Lung (tissue), 12 donors: ENCODE results near the gene SUPT3H. TPM values are rescaled to one million over a fixed set of nuclear protein-coding genes. Genes with fewer than 3 reads are reported as not detected.
A peak's percentile ranks its signal among the peaks of the same experiment; 100 is the strongest.

Experiments
- ATAC-seq: fragments of 200-7000 bp; cut with Tn5 transposase; one replicate; pipeline ENCODE4 v1.9.1; 2020; ENCODE audit warnings: moderate number of reproducible peaks; ENCODE audit not compliant: insufficient read depth, low FRiP score
- DNase-seq, 3 donors: peaks; one replicate each; pipeline ENCODE4 v3.0.0-alpha.2; 2013 to 2017
- H3K27ac ChIP-seq, 2 donors: one replicate each; pipeline ENCODE4 v1.5.1; 2013; ENCODE audit warnings: mild to moderate bottlenecking in 2 of 2, moderate library complexity in 2 of 2, control low read depth in 1 of 2, inconsistent platforms in 1 of 2, low read depth in 1 of 2, low read length in 1 of 2
- H3K27me3 ChIP-seq, 3 donors: one replicate each; pipeline ENCODE4 v1.5.1; 2013; ENCODE audit warnings: low read length in 2 of 3; ENCODE audit not compliant: control insufficient read depth in 3 of 3, insufficient read depth in 3 of 3
- H3K36me3 ChIP-seq, 4 donors: one replicate each; pipeline ENCODE4 v1.5.1; 2013; ENCODE audit warnings: low read length in 4 of 4, mild to moderate bottlenecking in 1 of 4, moderate library complexity in 1 of 4; ENCODE audit not compliant: control insufficient read depth in 4 of 4, insufficient read depth in 4 of 4
- H3K4me1 ChIP-seq, 5 donors: one replicate each; pipeline ENCODE4 v1.5.1; 2013; ENCODE audit warnings: low read length in 5 of 5, mild to moderate bottlenecking in 2 of 5, moderate library complexity in 1 of 5; ENCODE audit not compliant: control insufficient read depth in 5 of 5, insufficient read depth in 5 of 5
- H3K4me3 ChIP-seq: one replicate; pipeline ENCODE4 v1.5.1; 2013; ENCODE audit warnings: mild to moderate bottlenecking, control low read depth, moderate library complexity
- H3K9ac ChIP-seq, 2 donors: one replicate each; pipeline ENCODE4 v1.5.1; 2013; ENCODE audit warnings: low read length in 2 of 2, control low read depth in 1 of 2; ENCODE audit not compliant: insufficient read depth in 1 of 2
- H3K9me3 ChIP-seq, 4 donors: one replicate each; pipeline ENCODE4 v1.5.1; 2013; ENCODE audit warnings: low read length in 3 of 4, mild to moderate bottlenecking in 1 of 4, moderate library complexity in 1 of 4; ENCODE audit not compliant: control insufficient read depth in 4 of 4, insufficient read depth in 3 of 4
- CTCF ChIP-seq: IDR thresholded peaks from 2 replicates; pipeline ENCODE4 v1.5.1; 2012; ENCODE audit warnings: mild to moderate bottlenecking; ENCODE audit errors: control extremely low read depth, extremely low read depth
- WGBS, 2 donors: extraction: QIAGEN DNeasy Blood & Tissue Kit; methylation state at CpG; one replicate each; pipeline ENCODE4 v1.1.7; 2013; 5-methylcytosine and 5-hydroxymethylcytosine counted together
- polyA plus RNA-seq, 2 donors: library from polyadenylated mRNA; stranded (reverse); fragments of 200-250 nt; gene quantifications; one replicate each; pipeline ENCODE4 v1.2.1, GENCODE V29; 2013
- total RNA-seq, 2 donors: library from RNA; depleted of rRNA in 1 of 2; stranded (reverse); fragments of >200 nt in 1 of 2; gene quantifications; one replicate each; pipeline ENCODE4 v1.2.1, GENCODE V29; 2014 to 2021
- donor health status: control.
- donor health status: control.
- donor health status: Bipolar disorder and iron deficiency.
- donor health status: healthy.
- donor health status: DM: yes; HTN: yes; CAD: no.

Gene SUPT3H
- total and polyA plus RNA-seq, 4 donors: 5.2 to 17.4 (median 8.2) TPM

DNA sequence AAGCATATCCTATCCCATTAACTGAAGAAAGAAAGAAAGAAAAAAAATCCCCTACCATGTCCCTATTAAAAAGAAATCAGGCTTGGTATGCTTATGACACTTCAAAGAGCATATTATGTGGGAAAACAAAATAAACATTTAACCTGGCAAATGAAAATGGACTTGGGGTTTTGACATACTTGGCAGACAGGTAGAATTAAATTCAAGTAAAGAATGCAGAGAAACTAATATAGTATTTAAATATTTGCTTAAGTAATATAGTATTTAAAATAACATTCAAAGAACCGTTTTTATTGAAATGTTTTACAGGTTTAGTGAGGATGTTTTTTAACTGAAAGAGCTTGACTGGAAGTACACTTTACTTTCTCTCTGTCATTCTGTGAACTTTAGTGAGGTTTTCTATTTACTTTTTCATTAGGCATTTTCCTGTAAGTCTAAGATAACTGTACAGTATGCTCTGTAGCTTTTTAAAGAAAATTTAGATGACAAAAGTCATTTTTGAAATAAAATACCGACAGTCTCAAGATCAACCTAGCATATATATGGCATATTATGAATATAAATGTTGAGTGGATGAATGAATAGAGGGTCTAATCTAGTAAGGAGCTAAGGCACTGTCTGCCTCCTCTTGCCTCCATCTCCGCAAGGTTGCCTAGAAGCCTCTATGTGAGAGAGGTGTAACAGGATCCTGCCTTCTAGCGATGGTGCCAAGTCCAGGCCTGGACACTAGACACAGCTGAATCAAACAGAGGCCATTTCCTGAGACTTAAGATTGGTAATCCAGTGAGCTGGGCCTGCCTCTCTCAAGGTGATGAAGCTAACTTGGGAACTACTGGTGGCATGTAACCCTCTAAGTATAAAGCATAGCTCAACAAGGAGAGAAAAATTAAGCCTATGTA, 394.0 kb downstream of the SUPT3H start:
- Histone ChIP-seq H3K36me3 (no peaks in the 10 kb centered on the region), H3K9me3 (no peaks in the 10 kb centered on the region), H3K27me3 (no peaks in the 10 kb centered on the region), H3K4me1 (no peaks in the 10 kb centered on the region), H3K4me3 (no peak overlapping the region), H3K9ac (no peak overlapping the region), H3K27ac (no peak overlapping the region)
- no peak for ATAC-seq
- TF ChIP-seq CTCF: no peak
- WGBS, 2 donors: 74 to 90% methylated on average over 4 of the region's 4 CpGs
- peak in 1 of 3 donors; percentile 30 for DNase-seq

GRCh38 chr6:44980841-44981240, 396.9 kb downstream of the SUPT3H start:
- peaks cover 0 to 2% (median 0%) of the 10 kb centered on the region in 5 donors for H3K4me1 ChIP-seq
- no peak overlapping the region for H3K4me3 ChIP-seq
- H3K36me3 ChIP-seq: no peaks in the 10 kb centered on the region
- no peaks in the 10 kb centered on the region for H3K9me3 ChIP-seq
- no peak for ATAC-seq
- TF ChIP-seq CTCF: no peak
- no peak overlapping the region for H3K27ac ChIP-seq
- no peak for DNase-seq
- WGBS, 2 donors: 94 to 95% methylated on average over 4 of the region's 4 CpGs
- no peak overlapping the region for H3K9ac ChIP-seq
- H3K27me3 ChIP-seq: no peaks in the 10 kb centered on the region

DNA sequence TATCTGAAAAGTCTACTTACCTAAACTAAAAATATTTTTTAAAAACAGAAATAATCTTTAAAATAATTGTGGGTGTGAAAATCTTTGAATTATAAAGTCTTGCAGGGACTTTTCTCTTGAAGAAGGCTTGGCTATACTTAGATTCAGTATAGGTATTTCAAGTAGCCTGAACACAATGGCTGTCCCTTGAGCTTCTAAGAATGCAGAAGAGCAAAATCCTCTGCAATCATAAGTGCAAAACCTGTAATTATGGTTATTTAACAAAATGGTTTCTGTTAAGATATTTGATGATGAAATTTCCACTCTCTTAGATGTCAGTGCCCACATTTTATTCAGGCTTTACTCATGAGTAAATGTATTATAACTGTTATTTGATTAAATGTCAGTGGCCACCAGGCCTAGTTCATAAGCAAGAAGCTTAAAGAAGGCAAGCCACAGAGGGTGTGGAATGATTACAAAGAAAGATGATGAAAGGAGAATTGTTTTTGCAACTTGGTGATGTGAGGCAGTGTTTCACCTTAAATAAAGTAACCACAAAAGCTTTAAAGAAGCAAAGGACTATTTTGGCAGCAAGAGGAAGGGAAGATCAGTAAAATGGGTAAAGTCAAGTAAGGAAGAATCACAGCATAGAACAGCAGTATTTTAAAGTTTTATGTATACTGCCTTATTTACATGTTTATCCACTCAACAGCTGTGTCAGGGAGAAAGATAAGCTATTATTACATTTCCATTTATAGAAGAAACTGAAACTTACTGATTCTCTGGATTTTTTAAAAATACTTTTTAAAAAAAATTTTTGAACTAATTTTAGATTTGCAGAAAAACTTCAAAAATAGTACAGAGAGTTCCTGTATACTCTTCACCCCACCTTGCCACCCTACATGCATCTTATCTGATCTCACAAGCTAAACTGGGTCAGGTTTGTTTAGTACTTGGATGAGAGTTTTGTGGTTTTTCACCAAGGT, 400.8 kb downstream of the SUPT3H start:
- no peak overlapping the region for H3K27ac ChIP-seq
- no peak for ATAC-seq
- peaks cover 0 to 4% (median 0%) of the 10 kb centered on the region in 4 donors for H3K9me3 ChIP-seq
- H3K4me3 ChIP-seq: no peak overlapping the region
- TF ChIP-seq CTCF: no peak
- H3K4me1 ChIP-seq: peaks cover 0 to 2% (median 0%) of the 10 kb centered on the region in 5 donors
- H3K27me3 ChIP-seq: no peaks in the 10 kb centered on the region
- H3K9ac ChIP-seq: no peak overlapping the region
- H3K36me3 ChIP-seq: no peaks in the 10 kb centered on the region
- peak in 1 of 3 donors; percentile 7 for DNase-seq
